CD14-positive monocyte (primary cell): ENCODE measurements around the gene AGXT2. TPM values are rescaled to one million over a fixed set of nuclear protein-coding genes. Genes with fewer than 3 reads are reported as not detected.

Experiments used
- DNase-seq, 3 donors: peaks; one replicate each; pipeline ENCODE4 v3.0.0-alpha.2; 2011 to 2022
- H2AFZ ChIP-seq: 2 replicates; pipeline ENCODE4 v1.6.0; 2012; ENCODE audit warnings: mild to moderate bottlenecking, low read depth, low read length, inconsistent platforms; ENCODE audit not compliant: insufficient read depth, poor library complexity, severe bottlenecking
- H3K27ac ChIP-seq, 2 donors: 1 replicate in 1 of 2; 2 replicates in 1 of 2; pipeline ENCODE4 v1.5.1; 2012 to 2013; ENCODE audit warnings: low read length in 2 of 2, control low read depth in 1 of 2, inconsistent platforms in 1 of 2, low read depth in 1 of 2, mild to moderate bottlenecking in 1 of 2
- H3K27me3 ChIP-seq, 2 donors: one replicate each; pipeline versions ENCODE4 v1.6.0 to v1.6.1; 2011 to 2013; ENCODE audit warnings: low read length in 2 of 2; ENCODE audit not compliant: control insufficient read depth in 2 of 2, insufficient read depth in 2 of 2
- H3K36me3 ChIP-seq, 2 donors: replicated peaks in 1 of 2; 1 replicate in 1 of 2; 2 replicates in 1 of 2; pipeline versions ENCODE4 v1.5.1 to v1.6.1; 2012 to 2013; ENCODE audit warnings: low read length in 2 of 2, control low read depth in 1 of 2, inconsistent platforms in 1 of 2, mild to moderate bottlenecking in 1 of 2; ENCODE audit not compliant: insufficient read depth in 2 of 2, control insufficient read depth in 1 of 2
- H3K4me1 ChIP-seq, 2 donors: 1 replicate in 1 of 2; 2 replicates in 1 of 2; pipeline versions ENCODE4 v1.5.1 to v1.6.1; 2012 to 2013; ENCODE audit warnings: low read length in 2 of 2, control low read depth in 1 of 2, inconsistent platforms in 1 of 2, mild to moderate bottlenecking in 1 of 2, moderate library complexity in 1 of 2; ENCODE audit not compliant: insufficient read depth in 2 of 2, control insufficient read depth in 1 of 2
- H3K4me2 ChIP-seq: replicated peaks from 2 replicates; pipeline ENCODE3; 2012; ENCODE audit warnings: low read length, moderate library complexity, mild to moderate bottlenecking; ENCODE audit not compliant: poor library complexity, severe bottlenecking; ENCODE audit errors: extremely low read depth
- H3K4me3 ChIP-seq, 3 experiments: fragments of 200-600 bp in 1 of 3; sonication (generic) in 1 of 3; replicated peaks in 1 of 3; 1 replicate in 2 of 3; 2 replicates in 1 of 3; pipeline ENCODE4 v1.5.1; 2011 to 2013; ENCODE audit warnings: low read length in 3 of 3, mild to moderate bottlenecking in 3 of 3, control low read depth in 2 of 3, low read depth in 2 of 3, inconsistent platforms in 1 of 3, moderate library complexity in 1 of 3
- H3K79me2 ChIP-seq: 2 replicates; pipeline ENCODE4 v1.6.0; 2012; ENCODE audit warnings: mild to moderate bottlenecking, control low read depth, inconsistent platforms, low read length, moderate library complexity; ENCODE audit not compliant: insufficient read depth
- H3K9ac ChIP-seq: 2 replicates; pipeline ENCODE4 v1.6.0; 2017; ENCODE audit warnings: low read length, mild to moderate bottlenecking; ENCODE audit not compliant: insufficient read depth, poor library complexity, severe bottlenecking
- H3K9me3 ChIP-seq, 2 donors: replicated peaks in 1 of 2; 1 replicate in 1 of 2; 2 replicates in 1 of 2; pipeline versions ENCODE4 v1.5.1 to v1.6.1; 2012 to 2013; ENCODE audit warnings: low read length in 2 of 2, control low read depth in 1 of 2; ENCODE audit not compliant: control insufficient read depth in 1 of 2, insufficient read depth in 1 of 2
- H4K20me1 ChIP-seq: 2 replicates; pipeline ENCODE4 v1.6.0; 2012; ENCODE audit warnings: mild to moderate bottlenecking, low read length, control low read depth, moderate library complexity; ENCODE audit not compliant: insufficient read depth
- H3K27ac Mint-ChIP-seq, 7 donors: one replicate each; pipeline ENCODE4 v1.8.0; 2020; ENCODE audit warnings: mild to moderate bottlenecking in 7 of 7, mixed read lengths in 7 of 7, moderate library complexity in 6 of 7, inconsistent platforms in 2 of 7
- H3K27me3 Mint-ChIP-seq, 3 donors: one replicate each; pipeline ENCODE4 v1.8.0; 2021 to 2022; ENCODE audit warnings: low read depth in 3 of 3, mild to moderate bottlenecking in 3 of 3, mixed read lengths in 3 of 3, moderate library complexity in 3 of 3, inconsistent platforms in 1 of 3
- H3K36me3 Mint-ChIP-seq, 2 donors: one replicate each; pipeline ENCODE4 v1.8.0; 2020; ENCODE audit warnings: mixed read lengths in 2 of 2, inconsistent platforms in 1 of 2, mild to moderate bottlenecking in 1 of 2
- H3K4me1 Mint-ChIP-seq: one replicate; pipeline ENCODE4 v1.8.0; 2020; ENCODE audit warnings: mild to moderate bottlenecking, mixed read lengths
- H3K4me3 Mint-ChIP-seq, 2 donors: one replicate each; pipeline ENCODE4 v1.8.0; 2020; ENCODE audit warnings: mild to moderate bottlenecking in 2 of 2, mixed read lengths in 2 of 2, moderate library complexity in 1 of 2
- H3K9me3 Mint-ChIP-seq, 7 donors: one replicate each; pipeline ENCODE4 v1.8.0; 2020 to 2022; ENCODE audit warnings: mixed read lengths in 7 of 7, mild to moderate bottlenecking in 6 of 7, moderate library complexity in 6 of 7, inconsistent platforms in 2 of 7
- CTCF ChIP-seq: fragments of 200-600 bp; IDR thresholded peaks from one replicate; pipeline ENCODE4 v1.8.0; 2022; ENCODE audit warnings: antibody characterized with exemption, mild to moderate bottlenecking
- WGBS: methylation state at CpG from one replicate; pipeline ENCODE4 v1.1.5; 2013; ENCODE audit warnings: missing lambda C conversion rate; ENCODE audit not compliant: insufficient coverage; 5-methylcytosine and 5-hydroxymethylcytosine counted together
- intact Hi-C, 2 donors: fragments of 100-400 bp; cut with micrococcal nuclease; formaldehyde crosslinking; loops; one replicate each; pipeline versions ENCODE4 v1.15.0 to v1.15.1; 2023
- polyA plus RNA-seq, 3 donors: library from polyadenylated mRNA; depleted of rRNA in 1 of 3; unstranded in 2 of 3; stranded (reverse) in 1 of 3; fragments of 300-500 nt in 2 of 3; fragments of >200 nt in 1 of 3; fragmentation: Illumina TruSeq in 2 of 3; gene quantifications; 1 replicate in 2 of 3; 2 replicates in 1 of 3; pipeline ENCODE4 v1.2.3, GENCODE V29; 2012 to 2021

Gene AGXT2
- polyA plus RNA-seq, 3 donors, result not detected

GRCh38 chr5:35060236-35060635 is 12.5 kb upstream of the AGXT2 start:
- H3K27me3 Mint-ChIP-seq, result peaks cover 0 to 2% (median 0%) of the 10 kb centered on the region in 3 donors
- H3K36me3 ChIP-seq, result peaks cover 20 to 38% of the 10 kb centered on the region in 2 donors
- no peaks in the 10 kb centered on the region for H3K4me1 Mint-ChIP-seq
- no peak overlapping the region for H3K4me2 ChIP-seq
- H3K79me2 ChIP-seq, result no peaks in the 10 kb centered on the region
- no peak for TF ChIP-seq CTCF
- H3K27me3 ChIP-seq, result no peaks in the 10 kb centered on the region
- no peak overlapping the region for H3K4me3 Mint-ChIP-seq
- WGBS, result 100% methylated on average over 2 of the region's 2 CpGs
- no peak overlapping the region for H3K9ac ChIP-seq
- no peak for DNase-seq
- H4K20me1 ChIP-seq, result no peaks in the 10 kb centered on the region
- no peak overlapping the region for H3K4me3 ChIP-seq
- H2AFZ ChIP-seq, result no peak overlapping the region
- H3K27ac Mint-ChIP-seq, result no peak overlapping the region
- no peaks in the 10 kb centered on the region for H3K4me1 ChIP-seq
- intact Hi-C loops, result no loop called here
- H3K9me3 ChIP-seq, result no peaks in the 10 kb centered on the region
- H3K9me3 Mint-ChIP-seq, result no peaks in the 10 kb centered on the region
- peaks cover 35 to 40% of the 10 kb centered on the region in 2 donors for H3K36me3 Mint-ChIP-seq
- H3K27ac ChIP-seq, result no peak overlapping the region

GRCh38 chr5:35059251-35059650 is 11.5 kb upstream of the AGXT2 start:
- Histone ChIP-seq H3K9ac (no peak overlapping the region), H3K36me3 (peaks cover 15 to 29% of the 10 kb centered on the region in 2 donors), H3K27ac (no peak overlapping the region), H4K20me1 (no peaks in the 10 kb centered on the region), H2AFZ (no peak overlapping the region), H3K79me2 (no peaks in the 10 kb centered on the region), H3K9me3 (no peaks in the 10 kb centered on the region), H3K4me2 (no peak overlapping the region), H3K27me3 (no peaks in the 10 kb centered on the region), H3K4me3 (no peak overlapping the region), H3K4me1 (no peaks in the 10 kb centered on the region)
- Mint-ChIP-seq H3K27me3 (peaks cover 0 to 4% (median 0%) of the 10 kb centered on the region in 3 donors), H3K36me3 (peaks cover 25 to 33% of the 10 kb centered on the region in 2 donors), H3K27ac (no peak overlapping the region), H3K4me1 (no peaks in the 10 kb centered on the region), H3K9me3 (no peaks in the 10 kb centered on the region), H3K4me3 (no peak overlapping the region)
- intact Hi-C loops, result no loop called here
- TF ChIP-seq CTCF, result no peak
- DNase-seq, result no peak
